IPS-15b (cell line): Measurements from ENCODE around the gene COLEC11.
"Not testable (repeated sequence)": the region's sequence is repeated elsewhere in the genome, so short reads cannot be mapped to it uniquely, and the experiment has no call there.

Experiments used
- H3K27me3 ChIP-seq: one replicate; pipeline ENCODE4 v1.6.1; 2013; ENCODE audit warnings: low read length; ENCODE audit not compliant: control insufficient read depth, insufficient read depth
- H3K36me3 ChIP-seq: one replicate; pipeline ENCODE4 v1.6.1; 2013; ENCODE audit warnings: low read length; ENCODE audit not compliant: control insufficient read depth, insufficient read depth
- H3K4me1 ChIP-seq: one replicate; pipeline ENCODE4 v1.6.1; 2013; ENCODE audit warnings: mild to moderate bottlenecking, low read length; ENCODE audit not compliant: control insufficient read depth, insufficient read depth
- H3K4me3 ChIP-seq: one replicate; pipeline ENCODE4 v1.5.1; 2013; ENCODE audit warnings: low read depth, low read length
- H3K9ac ChIP-seq: one replicate; pipeline ENCODE4 v1.6.1; 2013; ENCODE audit warnings: low read depth, mild to moderate bottlenecking, low read length
- H3K9me3 ChIP-seq: one replicate; pipeline ENCODE4 v1.6.1; 2013; ENCODE audit warnings: mild to moderate bottlenecking, low read length; ENCODE audit not compliant: control insufficient read depth, insufficient read depth

The COLEC11 gene

DNA sequence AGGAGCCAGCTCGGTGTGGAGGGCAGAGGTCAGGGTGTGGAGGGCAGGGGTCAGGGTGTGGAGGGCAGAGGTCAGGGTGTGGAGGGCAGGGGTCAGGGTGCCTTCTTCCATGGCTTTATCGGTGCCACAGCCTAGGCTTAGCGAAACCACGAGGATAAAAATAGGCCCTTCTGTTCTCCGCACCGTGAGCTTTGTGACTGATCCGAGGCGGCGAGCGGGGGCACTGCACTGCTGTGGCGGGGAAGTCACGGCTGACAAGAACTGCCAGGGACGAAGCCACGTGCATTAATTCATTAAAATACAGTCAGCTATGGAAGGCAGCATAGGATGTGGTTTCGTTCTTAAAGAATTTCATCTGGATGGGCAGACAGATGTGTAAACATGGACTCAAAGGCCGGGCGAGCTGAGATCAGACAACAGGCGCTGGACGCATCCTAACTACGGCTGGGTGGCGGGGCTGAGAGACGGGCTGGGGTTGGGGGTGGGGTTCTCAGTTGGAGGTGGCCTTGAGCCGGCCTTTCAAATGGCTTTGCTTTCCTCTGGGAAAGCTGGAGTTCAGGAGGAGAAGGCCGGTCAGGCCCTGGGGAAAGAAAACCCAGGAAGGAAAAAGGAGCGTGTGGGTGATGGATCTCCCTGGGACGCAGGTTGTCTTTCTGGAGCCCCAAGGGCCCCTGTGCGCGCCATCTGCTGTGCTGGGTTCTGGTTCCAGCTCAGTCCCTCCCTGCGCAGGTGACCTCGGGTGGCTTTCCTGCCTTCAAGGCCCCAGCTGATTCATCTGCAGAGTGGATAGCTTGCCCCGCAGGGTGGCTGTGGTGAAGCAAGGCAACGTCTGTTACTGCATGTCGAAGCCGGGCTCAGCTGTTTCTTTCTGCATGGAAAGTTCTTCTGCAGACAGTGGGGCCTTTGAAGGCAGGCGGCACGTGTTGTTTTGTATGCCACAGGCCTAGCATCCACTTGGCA lies 62.1 kb downstream of the COLEC11 start:
- no peaks in the 10 kb centered on the region for H3K36me3 ChIP-seq
- peaks cover 2% of the 10 kb centered on the region for H3K4me1 ChIP-seq
- H3K9me3 ChIP-seq = no peaks in the 10 kb centered on the region
- no peaks in the 10 kb centered on the region for H3K27me3 ChIP-seq
- H3K4me3 ChIP-seq = no peak overlapping the region
- H3K9ac ChIP-seq = no peak overlapping the region

DNA sequence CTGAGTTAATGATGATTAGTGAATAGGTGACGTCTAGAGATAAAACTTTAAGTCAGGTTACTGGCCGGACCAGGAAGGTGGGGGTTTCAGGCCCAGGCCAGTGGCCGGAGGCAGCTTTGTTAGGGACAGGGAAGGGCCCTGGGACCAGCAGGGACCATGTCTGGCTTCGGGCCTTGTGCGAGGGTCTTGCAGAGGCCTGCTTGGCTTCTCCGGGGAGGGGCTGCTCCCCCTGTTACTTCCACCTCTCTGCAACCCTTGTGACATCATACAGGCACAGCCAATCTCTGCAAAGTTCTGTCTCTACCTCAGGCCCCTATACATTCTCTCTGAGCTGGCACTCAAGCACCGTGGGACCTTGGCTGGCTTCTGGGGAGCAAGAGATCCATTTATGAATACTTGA lies 63.0 kb downstream of the COLEC11 start, which contains the start of gene ALLC:
Gene ALLC (plus strand): TSS at position 320 of the 400 bp plus-strand sequence. CDS start 12,958 bp downstream, outside the sequence.
- H3K9me3 ChIP-seq = no peaks in the 10 kb centered on the region
- H3K4me3 ChIP-seq = no peak within 1 kb of the TSS
- no peaks in the 10 kb centered on the region for H3K36me3 ChIP-seq
- H3K4me1 ChIP-seq = peaks cover 2% of the 10 kb centered on the region
- H3K9ac ChIP-seq = no peak within 1 kb of the TSS
- H3K27me3 ChIP-seq = no peaks in the 10 kb centered on the region

DNA sequence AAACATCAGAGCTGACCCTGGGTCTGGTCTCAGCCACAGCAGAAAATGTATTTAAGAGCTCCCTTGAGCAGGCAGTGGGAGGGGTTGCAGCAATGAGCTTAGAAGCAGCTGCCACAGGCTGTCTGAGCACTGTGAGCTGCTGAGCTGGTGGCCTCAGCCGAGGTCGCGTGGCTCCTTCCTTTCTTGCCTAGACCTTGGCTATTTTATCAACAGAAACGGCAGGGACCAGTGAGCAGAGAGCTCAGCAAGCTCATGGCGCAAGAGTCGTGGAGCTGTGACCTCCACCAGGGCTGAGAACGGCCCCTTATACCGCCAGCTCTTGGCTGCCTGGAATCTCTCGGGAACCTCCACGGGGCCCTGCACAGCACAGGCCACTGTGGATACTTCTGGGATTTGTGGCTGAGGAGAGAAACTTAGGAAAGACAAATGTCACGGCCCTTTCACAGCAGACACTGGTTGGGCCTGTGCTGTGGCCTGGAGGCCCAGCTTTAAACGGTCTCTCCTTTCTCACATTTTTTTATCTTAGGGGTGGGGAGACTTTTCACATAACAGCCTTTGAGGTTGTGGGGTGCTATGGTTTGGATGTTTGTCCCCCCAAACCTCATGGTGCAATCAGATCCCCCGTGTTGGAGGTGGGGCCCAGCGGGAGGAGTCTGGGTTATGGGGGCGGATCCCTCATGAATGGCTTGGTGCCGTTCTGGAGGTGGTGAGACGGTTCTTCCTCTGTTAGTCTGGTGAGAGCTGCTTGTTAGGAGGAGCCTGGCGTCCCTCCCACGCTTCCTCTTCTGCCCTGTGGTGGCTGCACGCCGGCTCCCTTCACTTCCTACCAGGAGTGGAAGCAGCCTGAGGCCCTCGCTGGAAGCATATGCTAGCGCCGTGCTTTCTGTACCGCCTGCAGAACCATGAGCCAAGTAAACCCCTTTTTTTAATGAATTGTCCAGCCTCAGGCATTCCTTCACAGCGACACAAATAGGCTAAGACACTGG lies 64.8 kb downstream of the COLEC11 start:
- Histone ChIP-seq H3K27me3 (no peaks in the 10 kb centered on the region), H3K4me1 (peaks cover 2% of the 10 kb centered on the region), H3K9me3 (no peaks in the 10 kb centered on the region), H3K9ac (no peak overlapping the region), H3K36me3 (no peaks in the 10 kb centered on the region), H3K4me3 (no peak overlapping the region)

DNA sequence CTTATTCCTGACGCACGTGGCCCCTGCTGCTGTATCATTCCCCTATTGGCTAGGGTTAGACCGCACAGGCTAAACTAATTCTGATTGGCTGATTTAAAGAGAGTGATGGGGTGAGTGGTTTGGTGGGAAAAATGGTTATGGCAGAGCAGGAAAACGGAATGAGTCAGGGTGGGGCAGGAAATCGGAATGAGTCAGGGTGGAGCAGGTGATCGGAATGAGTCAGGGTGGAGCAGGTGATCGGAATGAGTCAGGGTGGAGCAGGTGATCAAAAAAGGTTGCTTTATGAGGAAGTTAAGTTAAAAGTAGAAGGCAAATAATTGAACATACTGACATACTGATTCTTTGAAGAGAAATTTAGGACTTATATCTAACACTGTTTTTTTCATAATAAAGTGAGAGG lies 65.7 kb downstream of the COLEC11 start:
- not testable (repeated sequence) for H3K36me3 ChIP-seq, H3K27me3 ChIP-seq, H3K4me3 ChIP-seq, H3K4me1 ChIP-seq, H3K9me3 ChIP-seq, H3K9ac ChIP-seq

DNA sequence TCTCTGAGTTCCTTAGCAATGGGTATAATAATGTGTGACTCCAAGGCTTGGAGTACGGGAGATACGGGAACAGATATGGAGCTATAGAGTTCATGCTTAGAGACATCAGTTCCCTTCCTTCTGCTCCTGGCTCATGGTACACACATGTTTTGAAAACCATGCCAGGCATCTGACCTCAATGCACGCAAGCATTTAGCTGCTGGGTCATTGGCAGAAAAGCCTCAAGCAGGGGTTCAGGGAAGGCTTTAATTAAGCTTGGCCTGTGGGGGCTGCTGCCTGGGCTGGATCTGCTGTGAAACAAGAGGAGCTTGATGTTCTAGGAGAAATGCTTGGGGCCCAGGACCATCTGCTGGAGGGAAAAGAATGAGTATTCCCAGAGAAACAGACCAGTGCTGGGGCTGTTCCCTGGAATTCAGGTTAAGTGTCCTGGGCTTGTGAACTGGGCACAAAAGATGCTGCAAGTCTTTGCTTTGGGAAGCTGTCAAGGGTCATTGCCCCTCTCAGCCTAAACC lies 66.3 kb downstream of the COLEC11 start:
- H3K36me3 ChIP-seq = no peaks in the 10 kb centered on the region
- H3K27me3 ChIP-seq = no peaks in the 10 kb centered on the region
- H3K4me3 ChIP-seq = no peak overlapping the region
- H3K4me1 ChIP-seq = peaks cover 2% of the 10 kb centered on the region
- no peaks in the 10 kb centered on the region for H3K9me3 ChIP-seq
- no peak overlapping the region for H3K9ac ChIP-seq

DNA sequence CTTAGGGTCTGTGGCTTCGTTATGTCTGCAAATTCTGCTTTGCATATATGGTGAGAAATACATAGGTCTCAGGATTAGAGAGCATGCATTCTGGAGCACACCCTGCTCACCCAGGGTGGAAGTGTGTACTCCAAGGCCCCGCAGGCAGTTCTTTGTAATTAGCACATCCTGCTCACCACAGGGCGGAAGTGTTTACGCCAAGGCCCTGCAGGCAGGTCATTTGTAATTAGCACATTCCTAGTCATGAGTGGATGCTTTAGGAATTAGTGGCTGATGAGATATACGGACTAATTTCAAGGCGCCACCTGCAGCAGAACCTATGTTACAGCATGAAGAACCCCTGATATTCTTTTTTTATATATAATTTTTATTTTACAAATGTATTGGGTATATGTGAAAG lies 67.3 kb downstream of the COLEC11 start:
- Histone ChIP-seq H3K9ac (no peak overlapping the region), H3K4me1 (peaks cover under 1% of the 10 kb centered on the region)

DNA sequence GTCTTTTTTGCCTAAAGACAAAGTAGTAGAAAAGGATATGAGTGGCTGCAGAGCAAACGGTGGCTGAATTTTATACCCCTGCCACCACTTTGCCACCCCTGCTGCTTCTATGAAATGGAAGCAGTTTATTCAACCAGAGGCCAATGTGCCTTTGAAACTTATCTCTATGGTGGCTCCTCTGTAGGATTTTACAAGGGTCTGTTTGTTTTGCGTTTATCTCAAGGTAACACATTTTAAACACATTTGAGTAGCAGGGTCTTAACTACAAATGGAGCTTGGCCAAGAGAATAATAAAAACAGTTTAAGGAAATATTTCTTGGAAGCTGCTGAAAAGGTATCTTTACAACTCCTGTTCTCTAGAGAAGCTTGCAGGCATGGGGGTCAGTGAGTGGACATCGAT lies 69.2 kb downstream of the COLEC11 start:
- Histone ChIP-seq H3K9me3 (no peaks in the 10 kb centered on the region), H3K9ac (no peak overlapping the region), H3K27me3 (no peaks in the 10 kb centered on the region), H3K36me3 (no peaks in the 10 kb centered on the region), H3K4me3 (no peak overlapping the region), H3K4me1 (no peaks in the 10 kb centered on the region)

More for the DNA sequence above, 67.3 kb downstream of the COLEC11 start:
- Histone ChIP-seq H3K9me3 (no peaks in the 10 kb centered on the region), H3K27me3 (no peaks in the 10 kb centered on the region), H3K36me3 (no peaks in the 10 kb centered on the region), H3K4me3 (no peak overlapping the region)

DNA sequence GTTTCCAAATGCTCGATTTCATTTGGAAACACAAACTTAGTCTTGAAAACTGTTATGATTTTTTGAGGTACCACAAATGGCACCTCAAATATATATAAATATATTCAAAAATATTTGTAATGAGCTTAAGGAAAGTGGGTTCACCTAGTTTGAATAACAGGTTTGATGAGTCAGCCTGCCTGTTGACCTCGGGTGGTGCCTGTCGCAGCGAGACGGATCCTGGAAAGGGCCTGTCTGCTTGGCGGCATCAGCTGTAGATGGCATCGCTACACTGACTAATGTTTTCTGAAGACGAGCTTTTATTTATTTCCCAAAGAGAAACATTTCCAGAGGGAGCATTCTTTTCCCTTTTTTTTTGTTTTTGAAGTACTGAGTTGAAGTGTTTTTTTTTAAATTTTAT lies 70.0 kb downstream of the COLEC11 start:
- no peaks in the 10 kb centered on the region for H3K4me1 ChIP-seq
- H3K36me3 ChIP-seq = no peaks in the 10 kb centered on the region
- no peaks in the 10 kb centered on the region for H3K27me3 ChIP-seq
- no peak overlapping the region for H3K9ac ChIP-seq
- no peak overlapping the region for H3K4me3 ChIP-seq
- H3K9me3 ChIP-seq = no peaks in the 10 kb centered on the region

DNA sequence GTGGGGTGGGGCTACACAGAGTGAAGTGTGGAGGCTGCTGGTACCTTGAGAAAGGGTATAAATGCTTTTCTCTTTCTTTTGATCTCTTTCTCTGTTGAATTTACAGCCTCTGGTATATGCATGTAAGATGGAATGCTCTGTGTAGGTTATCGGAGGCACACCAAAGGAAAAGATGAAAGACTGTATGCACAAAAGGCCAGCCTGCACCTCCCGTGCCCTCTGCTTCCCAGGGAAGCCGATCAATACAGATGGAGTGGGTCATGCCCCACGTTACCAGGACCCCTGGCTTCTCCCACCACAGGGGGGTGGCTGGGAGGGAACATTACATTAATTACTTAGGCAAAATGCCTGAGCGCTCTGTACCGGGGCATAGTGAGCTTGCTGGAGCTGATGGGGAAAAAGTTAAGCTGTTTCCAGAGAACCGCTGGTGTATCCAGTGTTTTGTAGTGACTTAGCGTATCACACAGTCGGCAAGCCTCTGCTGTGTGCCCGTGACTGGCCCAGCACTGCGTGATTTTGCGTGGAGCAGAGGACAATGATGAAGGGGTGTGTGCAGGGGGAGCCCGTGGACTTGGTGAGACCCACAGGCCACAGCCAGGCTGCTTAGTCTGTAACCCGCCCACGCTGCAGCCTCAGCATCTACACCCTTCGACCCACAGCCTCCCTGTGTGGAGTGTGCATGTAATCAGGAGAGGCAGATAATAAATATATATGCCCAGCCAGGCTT lies 71.1 kb downstream of the COLEC11 start:
- Histone ChIP-seq H3K27me3 (no peaks in the 10 kb centered on the region), H3K9ac (no peak overlapping the region), H3K4me3 (no peak overlapping the region), H3K36me3 (no peaks in the 10 kb centered on the region), H3K4me1 (no peaks in the 10 kb centered on the region), H3K9me3 (no peaks in the 10 kb centered on the region)

DNA sequence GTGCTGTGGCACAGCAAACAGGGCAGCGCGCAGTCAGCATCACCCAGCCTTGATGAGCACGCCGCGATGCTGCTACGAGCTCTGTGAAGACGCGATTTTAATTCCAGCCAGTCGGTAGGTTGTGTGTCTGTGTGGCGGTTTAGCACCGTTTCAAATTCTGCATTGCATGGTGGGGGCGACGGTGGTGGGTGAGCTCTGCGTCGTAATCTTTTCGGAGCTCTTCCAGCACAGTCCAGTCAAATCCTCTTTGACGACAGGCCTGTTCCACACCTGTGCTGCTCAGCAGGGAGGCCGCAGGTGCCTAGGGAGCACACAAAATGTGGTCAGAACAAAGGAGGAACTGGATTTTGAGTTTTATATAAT lies 71.7 kb downstream of the COLEC11 start:
- H3K4me3 ChIP-seq = no peak overlapping the region
- H3K36me3 ChIP-seq = no peaks in the 10 kb centered on the region
- H3K9ac ChIP-seq = no peak overlapping the region
- no peaks in the 10 kb centered on the region for H3K27me3 ChIP-seq
- no peaks in the 10 kb centered on the region for H3K9me3 ChIP-seq
- no peaks in the 10 kb centered on the region for H3K4me1 ChIP-seq

DNA sequence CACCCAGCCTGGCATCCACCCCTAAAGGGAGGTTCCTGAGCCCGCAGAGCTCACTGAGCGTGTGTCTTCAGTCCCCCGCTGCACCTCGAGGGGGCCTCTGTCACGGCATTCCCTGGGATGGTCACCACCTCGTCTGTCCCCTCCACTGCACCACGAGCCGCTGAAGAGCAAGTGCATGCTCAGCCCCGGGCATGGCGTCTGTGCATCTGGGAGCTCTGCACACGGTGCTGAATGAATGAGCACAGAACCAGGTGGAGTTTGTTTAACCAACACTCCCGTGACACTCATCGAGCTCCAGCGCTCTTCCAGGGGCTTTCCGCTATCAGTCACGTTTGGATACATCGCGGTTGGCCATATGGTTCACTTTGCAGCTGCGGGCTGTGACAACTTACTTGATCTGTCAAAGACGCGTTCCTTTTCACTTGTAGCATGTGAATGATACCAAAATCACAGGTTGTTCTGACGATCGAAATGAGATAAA lies 72.3 kb downstream of the COLEC11 start:
- Histone ChIP-seq H3K36me3 (no peaks in the 10 kb centered on the region), H3K9me3 (no peaks in the 10 kb centered on the region), H3K27me3 (no peaks in the 10 kb centered on the region), H3K9ac (no peak overlapping the region), H3K4me3 (no peak overlapping the region), H3K4me1 (no peaks in the 10 kb centered on the region)
